ENCODE data around the gene LAMTOR3.

LAMTOR3 gene, protein sequence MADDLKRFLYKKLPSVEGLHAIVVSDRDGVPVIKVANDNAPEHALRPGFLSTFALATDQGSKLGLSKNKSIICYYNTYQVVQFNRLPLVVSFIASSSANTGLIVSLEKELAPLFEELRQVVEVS

DNA sequence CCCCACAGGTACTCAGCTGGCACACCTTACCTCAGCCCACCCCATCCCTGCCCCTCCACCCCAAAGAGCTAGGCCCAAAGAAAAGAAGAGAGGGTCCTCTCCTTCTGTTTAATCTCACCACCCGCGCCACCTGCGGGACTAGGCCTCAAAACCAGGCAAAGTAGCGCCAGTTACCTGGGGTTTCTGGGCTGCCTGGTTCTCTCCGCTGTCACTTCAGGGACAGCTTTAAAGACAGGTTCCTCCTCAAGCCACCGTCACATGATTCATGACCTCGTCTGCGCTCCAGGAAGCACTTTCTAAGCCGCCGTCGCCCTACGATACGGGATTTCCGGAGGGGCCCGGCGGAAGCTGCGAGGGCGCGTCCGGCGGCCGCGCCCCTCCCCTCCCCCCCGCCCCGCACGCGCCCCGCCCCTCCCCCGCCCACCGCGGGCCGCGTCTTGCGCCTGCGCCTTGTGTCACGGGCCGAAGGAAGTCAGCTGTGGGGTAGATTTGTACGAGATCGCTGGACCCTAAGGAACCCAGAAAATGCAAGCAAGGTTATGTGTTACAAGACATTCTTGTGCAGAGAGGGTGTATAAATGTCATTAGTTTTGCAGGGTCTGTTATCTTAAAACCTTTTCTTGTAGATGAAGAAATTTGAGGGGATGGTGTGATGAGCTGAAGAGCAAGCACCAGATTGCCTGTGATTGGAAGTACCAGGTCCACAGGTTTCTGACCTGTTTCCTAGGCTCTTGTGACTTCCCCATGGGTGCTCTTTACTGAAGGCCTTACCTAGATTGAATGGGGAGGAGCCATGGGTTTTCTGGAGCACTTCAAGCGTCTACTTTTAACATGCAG is at the start of gene LAMTOR3:
TSS of gene LAMTOR3 (minus strand) at position 267 of the 837 bp plus-strand sequence. CDS start 464 bp downstream, outside the sequence.
- peak within 1 kb of the TSS; percentile 92 for H3K4me3 ChIP-seq (ENCODE audit: low read depth, low read length)

DNA sequence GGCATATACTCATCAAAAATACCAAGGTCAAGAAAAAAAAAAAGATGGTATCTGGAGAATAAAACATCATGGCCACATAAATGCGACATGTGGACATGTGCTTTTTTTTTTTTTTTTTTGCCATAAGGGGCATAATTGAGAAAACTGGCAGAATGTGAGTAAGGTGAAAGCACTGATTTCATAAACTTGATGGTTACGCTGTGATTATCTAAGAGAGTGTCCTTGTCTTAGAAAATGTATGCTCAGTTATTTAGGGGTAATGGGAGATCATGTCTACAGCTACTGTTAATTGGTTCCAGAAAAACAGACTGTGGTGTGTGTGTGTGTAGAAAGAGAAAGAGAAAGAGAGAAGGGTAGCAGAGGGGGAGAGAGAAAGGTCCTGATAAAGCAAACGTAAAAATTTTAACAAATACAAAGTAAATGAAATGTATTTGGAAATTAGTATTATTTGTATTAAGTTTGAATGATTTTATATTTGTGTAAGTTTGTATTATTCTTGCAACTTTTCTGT is 44.1 kb upstream of the LAMTOR3 start:
- no peak overlapping the region for H3K4me3 ChIP-seq (ENCODE audit: low read depth, low read length)

DNA sequence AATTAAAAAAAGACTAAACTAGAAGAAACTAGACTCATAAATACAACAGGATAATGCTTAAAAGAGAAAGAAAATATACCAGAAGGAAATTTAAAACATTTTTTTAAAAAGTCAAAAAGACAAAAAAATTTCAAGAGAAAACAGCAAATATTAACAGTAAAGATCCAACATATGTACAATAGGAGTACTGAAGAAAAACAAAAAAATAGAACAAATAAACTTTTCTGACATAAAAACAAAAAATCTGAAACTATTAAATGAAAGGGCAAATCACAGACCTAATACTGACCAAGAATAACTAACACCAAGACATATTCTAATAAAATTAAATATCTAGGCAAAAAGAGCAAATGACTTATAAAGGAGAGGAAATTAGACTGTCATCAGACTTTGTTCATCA is 40.7 kb upstream of the LAMTOR3 start:
- H3K4me3 ChIP-seq (ENCODE audit: low read depth, low read length) = no peak overlapping the region

DNA sequence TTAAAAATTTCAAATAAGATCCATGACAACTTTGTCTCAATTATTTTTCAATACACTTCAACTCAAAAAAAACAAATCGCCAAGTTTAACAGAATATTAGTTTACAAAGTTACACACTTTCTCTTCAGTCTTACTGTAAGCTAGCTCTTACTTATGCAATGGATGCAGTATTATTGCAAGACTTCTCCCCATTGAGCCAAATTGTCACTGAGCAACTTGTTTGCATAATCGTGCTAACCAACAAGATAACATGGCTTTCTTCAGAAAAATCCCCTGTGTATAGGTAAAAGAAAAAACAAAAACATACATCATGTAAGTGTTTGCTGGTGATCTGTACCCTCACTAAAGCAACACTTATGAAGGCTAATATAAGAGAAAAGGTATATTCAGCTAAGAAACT is 33.3 kb upstream of the LAMTOR3 start:
- H3K4me3 ChIP-seq (ENCODE audit: low read depth, low read length) = no peak overlapping the region

DNA sequence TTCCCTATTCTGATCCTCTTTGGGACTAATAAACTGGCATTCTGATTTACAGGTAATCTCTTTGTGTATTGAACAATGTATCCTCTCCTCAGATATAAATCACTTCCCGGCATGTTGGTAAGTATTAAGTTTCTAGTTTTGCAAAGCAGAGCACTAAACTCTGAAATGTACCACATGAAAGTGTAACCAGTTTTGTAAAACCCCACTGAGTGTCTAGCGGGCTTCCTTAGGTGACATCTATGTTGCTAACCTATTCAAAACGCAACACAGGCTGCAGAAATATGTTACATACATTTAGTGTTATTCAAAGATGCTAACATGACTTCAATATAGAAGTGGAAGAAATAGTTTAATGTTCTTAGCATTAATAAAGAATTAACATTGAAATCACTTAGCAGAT is 26.9 kb upstream of the LAMTOR3 start:
- H3K4me3 ChIP-seq (ENCODE audit: low read depth, low read length) = no peak overlapping the region

DNA sequence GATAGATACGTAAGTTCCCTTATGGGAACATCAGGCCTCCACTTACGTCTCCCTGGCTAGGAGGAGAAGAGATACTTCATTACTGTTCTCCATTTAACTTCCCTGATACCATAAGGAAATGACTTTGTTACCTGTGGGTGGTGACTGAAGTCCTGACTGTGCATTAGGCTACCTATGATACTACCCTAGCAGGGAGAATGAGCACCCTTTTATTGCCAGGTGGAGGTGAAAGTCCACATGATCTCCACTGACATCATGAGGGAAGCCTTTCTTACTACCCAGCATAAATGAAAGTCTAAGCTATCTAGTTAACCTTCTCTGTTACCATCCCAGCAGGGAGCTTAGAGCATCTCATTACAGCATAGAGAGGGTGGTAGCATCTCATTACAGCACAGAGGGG is 24.4 kb upstream of the LAMTOR3 start:
- H3K4me3 ChIP-seq (ENCODE audit: low read depth, low read length) = no peak overlapping the region

DNA sequence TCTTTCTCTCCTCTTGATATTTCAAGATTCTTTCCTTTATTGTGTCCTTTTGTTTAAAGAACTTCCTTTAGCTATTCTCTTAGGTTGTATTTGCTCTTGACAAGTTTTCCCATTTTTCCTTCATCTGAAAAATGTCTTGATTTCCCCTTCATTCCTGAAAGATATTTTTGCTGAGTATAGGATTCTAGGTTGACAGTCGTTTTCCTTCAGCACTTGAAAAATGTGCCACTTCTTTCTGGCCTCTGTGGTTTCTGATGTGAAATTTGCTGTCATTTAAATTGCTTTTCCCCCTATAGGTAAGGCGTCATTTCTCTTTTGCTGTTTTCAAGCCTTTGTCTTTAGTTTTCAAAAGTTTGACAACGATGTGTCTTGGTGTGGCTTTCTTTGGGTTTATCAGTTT is 23.3 kb upstream of the LAMTOR3 start:
- no peak overlapping the region for H3K4me3 ChIP-seq (ENCODE audit: low read depth, low read length)

DNA sequence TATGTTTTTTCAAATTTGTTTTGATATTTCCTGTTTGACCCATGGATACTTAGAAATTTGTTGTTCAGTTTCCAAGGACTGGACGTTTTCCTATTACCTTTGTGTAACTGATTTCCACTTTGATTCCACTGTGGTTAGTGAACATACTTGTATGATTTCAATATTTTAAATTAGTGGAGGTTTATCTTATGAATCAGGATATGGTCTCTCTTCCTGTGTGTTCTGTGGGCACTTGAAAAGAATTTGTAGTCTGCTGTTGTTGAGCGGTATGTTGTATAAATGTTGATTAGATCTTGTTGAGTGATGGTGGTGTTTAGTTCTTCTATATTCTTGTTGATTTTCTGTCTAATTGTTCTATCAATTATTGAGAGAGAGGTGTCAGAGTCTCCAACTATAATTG is 21.2 kb upstream of the LAMTOR3 start:
- no peak overlapping the region for H3K4me3 ChIP-seq (ENCODE audit: low read depth, low read length)

DNA sequence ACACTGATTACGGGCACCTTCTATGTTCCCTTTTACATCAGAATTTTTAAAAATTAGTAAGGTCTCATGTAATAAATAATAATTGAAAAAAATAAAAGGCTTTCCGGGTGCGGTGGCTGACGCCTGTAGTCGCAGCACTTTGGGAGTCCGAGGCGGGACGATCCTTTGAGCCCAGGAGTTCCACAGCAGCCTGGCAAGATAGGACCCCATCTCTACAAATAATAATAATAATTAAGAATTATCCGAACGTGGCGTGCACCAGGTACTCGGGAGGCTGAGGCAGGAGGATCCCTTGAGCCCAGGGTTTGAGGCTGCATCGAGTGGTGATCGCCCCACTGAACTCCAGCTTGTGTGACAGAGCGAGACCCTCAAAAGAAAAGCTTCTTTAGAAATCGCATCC is 771 bp upstream of the LAMTOR3 start:
- no peak overlapping the region for H3K4me3 ChIP-seq (ENCODE audit: low read depth, low read length)

DNA sequence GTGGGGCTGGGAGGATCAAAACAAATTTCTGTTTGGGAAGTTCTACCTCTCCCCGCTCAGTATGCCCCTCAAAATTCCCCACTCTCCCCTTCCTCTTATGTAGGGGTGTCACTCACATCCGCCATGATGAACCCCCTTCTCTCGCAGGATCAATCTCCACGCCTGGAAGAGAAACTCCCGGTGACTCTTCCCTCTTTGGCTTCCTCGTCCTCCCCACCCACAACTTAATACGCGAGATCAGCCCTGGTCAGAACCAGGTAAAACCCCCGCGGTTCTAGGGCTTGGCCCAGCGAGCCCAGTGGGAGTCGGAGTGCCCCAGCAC is 427 bp downstream of the LAMTOR3 start:
- H3K4me3 ChIP-seq (ENCODE audit: low read depth, low read length) = peak overlapping the region; percentile 92

DNA sequence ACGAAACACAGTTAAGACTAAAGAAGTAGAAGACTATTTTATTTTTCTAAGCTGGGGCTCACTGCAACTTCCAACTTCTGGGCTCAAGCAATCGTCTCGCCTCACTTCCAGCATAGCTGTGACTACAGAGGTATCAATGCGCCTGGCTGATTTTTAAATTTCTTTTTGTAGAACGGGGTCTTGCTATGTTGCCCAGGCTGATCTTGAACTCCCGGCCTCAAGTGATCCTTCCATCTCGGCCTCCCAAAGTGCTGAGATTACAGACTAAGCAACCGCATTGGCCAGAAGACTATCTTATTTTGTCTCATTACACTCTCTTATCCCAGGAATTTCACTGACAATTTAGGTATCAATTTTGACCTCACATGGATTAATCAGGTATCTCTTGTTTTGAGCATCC is 1.2 kb downstream of the LAMTOR3 start:
- H3K4me3 ChIP-seq (ENCODE audit: low read depth, low read length) = peak overlapping the region; percentile 92

DNA sequence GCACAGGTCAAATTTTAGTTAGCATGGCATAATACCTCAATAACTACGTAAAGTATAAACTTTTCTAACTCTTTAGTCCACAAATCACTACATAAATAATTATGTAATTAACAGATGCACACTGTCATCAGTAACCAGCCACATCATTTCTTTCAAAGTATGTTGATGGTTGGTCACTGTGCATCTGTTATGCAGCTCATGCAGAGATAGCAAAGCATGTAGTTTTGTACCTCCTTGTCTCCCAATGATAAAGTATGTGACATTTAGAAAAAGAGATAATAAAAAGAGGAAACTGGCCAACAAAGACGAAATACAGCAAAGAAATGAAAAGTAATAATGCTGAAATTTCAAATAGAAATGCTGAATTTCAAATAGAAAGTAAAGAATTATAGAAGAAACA is 2.9 kb downstream of the LAMTOR3 start:
- H3K4me3 ChIP-seq (ENCODE audit: low read depth, low read length) = no peak overlapping the region

DNA sequence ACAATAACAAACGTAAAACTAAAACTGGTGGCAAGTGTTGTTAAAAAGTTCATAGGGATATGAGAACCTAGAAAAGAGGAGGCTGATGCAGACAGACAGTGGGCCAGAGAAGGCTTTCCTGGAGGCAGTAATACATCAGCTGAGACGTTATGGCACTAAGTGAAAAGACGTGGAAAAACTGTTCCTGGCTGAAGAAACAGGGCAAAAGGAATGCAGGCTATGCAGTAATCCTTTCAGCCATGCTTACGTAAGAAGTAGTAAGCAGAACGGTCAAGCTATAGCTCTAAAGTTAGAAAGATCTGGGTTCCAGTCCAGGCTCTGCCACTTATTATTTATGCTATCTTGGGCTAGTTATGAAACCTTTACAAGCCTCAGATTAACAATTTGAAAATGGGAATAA is 6.4 kb downstream of the LAMTOR3 start:
- H3K4me3 ChIP-seq (ENCODE audit: low read depth, low read length) = no peak overlapping the region

DNA sequence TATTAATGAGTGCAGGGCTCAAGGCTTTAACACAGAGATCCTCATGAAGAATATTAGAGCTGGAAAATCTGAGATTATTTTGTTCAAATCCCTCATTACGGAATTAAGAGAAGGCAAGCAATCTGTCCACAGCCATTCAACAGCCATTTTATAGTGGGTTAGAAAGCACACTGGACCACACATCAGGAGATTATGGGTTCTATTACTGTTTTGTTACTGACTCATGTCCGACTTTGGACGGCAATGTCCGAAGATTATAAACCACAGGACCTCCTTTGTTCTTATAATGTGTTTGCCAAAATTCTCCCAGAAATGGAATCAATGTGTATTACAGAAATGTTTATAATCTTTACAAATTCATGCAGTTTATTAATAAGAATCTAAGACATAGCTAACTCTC is 8.1 kb downstream of the LAMTOR3 start:
- H3K4me3 ChIP-seq (ENCODE audit: low read depth, low read length) = no peak overlapping the region

DNA sequence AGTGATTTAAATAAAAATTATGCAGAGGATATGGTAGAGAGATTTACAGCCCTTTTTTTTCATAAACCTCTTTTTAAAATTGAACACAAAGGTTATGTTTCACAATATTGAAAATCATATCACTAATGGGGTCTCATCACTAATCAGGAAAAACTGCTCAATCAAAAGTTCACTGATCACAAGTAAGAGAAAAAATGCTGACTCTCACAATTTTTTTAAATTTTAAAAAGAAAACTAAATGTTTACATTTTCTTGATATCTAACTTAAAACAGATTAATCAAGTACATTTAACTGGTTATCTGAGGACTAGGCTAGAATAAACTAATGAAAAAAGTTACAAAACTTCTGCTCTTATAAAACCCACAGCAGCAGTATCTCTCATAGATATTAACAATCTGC is 8.5 kb downstream of the LAMTOR3 start:
- H3K4me3 ChIP-seq (ENCODE audit: low read depth, low read length) = no peak overlapping the region

DNA sequence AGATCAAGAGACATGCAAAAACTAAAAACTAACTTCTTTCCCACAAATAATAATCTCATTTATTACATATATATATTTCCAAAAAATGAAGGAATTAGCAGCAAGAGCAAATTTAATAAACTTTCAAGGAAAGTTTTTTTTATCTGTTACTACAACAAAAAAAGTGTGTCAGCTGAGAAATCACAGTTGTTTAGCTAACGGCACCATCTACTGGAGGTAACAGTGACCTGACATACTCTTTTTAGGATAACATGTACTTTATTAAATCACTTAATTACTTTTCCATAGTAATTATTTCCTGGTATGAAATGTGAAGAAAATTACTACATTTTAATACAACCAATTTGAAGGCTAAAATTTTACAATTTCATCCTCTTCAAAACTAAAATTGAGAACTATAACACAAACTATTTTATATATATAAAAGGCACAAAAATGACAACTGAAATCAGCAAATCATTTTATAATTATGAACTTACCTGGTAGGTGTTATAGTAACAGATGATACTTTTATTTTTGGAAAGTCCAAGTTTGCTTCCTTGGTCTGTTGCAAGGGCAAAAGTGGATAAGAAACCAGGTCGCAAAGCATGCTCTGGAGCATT is 9.1 kb downstream of the LAMTOR3 start:
- H3K4me3 ChIP-seq (ENCODE audit: low read depth, low read length) = no peak overlapping the region

DNA sequence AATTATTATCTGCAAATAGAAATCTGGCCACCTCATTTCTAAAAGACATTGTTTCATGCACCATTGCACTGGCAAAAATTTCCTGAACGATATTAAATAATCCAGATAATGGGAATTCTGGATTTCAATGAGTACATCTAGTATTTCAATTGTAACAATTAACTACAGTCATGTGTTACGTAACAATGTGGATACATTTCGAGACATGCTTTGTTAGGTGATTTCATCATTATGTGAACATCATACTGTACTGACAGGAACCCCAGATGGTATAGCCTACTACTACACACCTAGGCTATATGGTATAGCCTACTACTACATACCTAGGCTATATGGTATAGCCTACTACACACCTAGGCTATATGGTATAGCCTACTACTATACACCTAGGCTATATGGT is 14.8 kb downstream of the LAMTOR3 start:
- H3K4me3 ChIP-seq (ENCODE audit: low read depth, low read length) = no peak overlapping the region

DNA sequence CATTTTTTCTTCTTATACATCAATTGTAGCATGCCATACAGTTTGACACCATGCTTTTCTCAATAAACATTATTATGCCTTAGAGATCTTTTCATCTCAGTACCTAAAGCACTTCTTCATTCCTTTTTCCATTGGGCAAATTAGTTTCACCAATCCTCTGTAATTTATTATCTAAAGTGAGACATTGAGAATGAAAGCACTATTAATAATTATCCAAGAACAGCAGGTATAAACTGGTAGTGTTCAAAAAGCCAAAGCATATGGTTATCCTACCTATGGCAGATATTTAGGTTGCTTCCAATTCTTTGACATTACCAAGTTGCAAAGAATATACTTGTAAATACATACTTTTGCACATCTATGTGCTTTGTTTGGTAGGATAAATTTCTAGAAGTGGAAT is 15.6 kb downstream of the LAMTOR3 start:
- no peak overlapping the region for H3K4me3 ChIP-seq (ENCODE audit: low read depth, low read length)

DNA sequence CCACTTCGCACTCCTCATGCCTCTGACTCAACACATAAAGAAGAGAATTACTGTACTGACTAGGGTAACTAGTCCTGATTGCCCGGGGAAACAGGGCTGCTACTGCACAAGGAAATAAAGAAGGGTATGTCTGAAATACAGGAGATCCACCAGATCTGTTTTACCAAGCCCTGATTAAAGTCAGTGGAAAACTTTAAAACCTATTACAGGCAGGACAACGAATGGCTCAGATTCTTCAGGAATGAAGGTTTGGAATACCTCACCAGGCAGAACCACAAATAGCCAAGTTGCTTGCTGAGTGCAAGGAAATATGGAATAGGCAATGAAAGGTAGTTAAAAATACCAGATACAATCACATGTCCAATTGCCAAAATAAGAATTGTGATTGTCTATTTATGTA is 17.3 kb downstream of the LAMTOR3 start:
- H3K4me3 ChIP-seq (ENCODE audit: low read depth, low read length) = no peak overlapping the region

DNA sequence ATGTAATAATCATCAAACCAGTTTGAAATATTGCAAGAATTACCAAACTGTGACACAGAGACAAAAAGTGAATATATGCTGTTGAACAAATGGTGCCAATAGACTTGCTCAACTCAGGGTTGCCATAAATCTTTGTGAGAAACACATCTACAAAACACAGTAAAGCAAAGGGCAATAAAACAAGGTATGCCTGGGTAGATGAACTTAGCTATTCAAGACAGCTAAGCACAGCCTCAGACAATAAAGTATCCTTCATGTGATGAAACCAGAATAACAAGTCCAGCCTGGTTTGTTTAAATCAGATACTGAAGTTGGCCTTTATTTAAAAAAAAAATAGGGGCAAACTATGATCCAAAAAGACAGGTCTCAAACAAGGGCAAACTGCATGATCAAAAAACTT is 19.2 kb downstream of the LAMTOR3 start:
- H3K4me3 ChIP-seq (ENCODE audit: low read depth, low read length) = no peak overlapping the region

DNA sequence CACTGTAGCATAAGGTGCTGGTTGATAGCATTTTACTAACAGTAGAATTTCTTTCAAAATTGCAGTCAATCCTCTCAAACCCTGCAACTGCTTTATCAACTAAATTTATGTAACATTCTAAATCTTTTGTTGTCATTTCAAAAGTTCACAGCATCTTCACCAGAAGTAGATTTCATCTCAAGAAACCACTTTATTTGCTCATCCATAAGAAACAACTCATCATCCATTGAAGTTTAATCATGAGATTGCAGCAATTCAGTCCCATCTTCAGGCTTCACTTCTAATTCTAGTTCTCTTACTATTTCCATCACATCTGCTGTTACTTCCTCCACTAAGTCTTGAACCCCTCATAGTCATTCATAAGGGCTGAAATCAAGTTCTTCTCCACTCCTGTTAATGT is 21.7 kb downstream of the LAMTOR3 start:
- no peak overlapping the region for H3K4me3 ChIP-seq (ENCODE audit: low read depth, low read length)

DNA sequence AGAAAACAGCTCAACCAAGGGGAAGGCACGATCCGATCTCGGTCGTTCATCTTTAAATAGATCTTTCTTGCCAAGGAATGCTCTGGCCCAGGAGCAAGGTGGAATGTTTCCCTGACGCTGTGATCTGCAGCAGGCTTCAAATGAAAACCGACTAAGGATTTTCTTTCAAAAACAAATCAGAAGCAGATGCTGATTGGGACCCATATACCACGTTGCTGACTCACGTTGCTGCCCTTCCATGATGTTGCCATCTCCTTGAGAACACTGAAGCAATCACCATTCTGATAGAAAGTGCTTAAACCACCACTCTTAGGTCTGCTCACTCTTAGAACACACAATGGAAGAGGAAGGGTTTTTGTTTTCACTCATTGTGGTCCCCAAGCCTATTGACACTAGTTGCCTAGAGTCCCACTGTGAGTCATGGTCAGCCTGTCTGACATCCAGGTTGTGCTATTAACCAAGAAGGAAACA is 26.1 kb downstream of the LAMTOR3 start:
- H3K4me3 ChIP-seq (ENCODE audit: low read depth, low read length) = no peak overlapping the region
